ENCODE data around the gene ARHGAP45. TPM values are rescaled to one million over a fixed set of nuclear protein-coding genes. Genes with fewer than 3 reads are reported as not detected.

Gene ARHGAP45
- total and polyA plus RNA-seq, 4 donors: 3.3 to 27.5 (median 9.7) TPM

DNA sequence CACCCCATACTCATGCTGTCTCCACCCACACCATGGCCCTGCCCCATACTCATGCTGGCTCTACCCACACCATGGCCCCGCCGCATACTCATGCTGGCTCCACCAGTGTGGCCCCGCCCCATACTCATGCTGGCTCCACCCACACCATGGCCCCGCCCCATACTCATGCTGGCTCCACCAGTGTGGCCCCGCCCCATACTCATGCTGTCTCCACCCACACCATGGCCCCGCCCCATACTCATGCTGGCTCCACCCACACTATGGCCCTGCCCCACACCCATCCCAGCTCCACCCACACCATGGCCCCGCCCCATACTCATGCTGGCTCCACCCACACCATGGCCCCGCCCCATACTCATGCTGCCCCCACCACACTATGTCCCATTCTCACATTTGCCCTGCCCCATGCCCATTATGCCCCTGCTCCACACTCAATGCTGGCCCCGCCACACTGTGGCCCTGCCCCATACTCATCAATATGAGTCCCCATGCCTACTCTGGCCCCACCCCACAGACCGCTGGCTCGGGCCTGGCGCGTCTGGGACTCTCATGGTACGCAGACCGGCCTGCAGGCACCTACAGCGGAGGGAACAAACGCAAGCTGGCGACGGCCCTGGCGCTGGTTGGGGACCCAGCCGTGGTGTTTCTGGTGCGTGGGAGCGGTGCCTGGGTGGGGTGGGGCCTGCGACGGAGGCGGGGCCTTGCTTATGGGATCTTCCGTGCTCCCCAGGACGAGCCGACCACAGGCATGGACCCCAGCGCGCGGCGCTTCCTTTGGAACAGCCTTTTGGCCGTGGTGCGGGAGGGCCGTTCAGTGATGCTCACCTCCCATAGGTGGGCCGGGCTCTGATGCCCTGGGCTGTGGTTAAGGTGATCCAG is 3.7 kb upstream of the ARHGAP45 start:
- no peaks in the 10 kb centered on the region for H3K36me3 ChIP-seq (ENCODE audit: control insufficient read depth in 4 of 4, insufficient read depth in 3 of 4, low read depth in 1 of 4, low read length in 3 of 4)
- DNase-seq (ENCODE audit: low spot score): no peak
- H3K4me3 ChIP-seq (ENCODE audit: low read depth in 1 of 3, low read length in 3 of 3): no peak overlapping the region
- H3K9me3 ChIP-seq (ENCODE audit: control insufficient read depth in 4 of 4, low read length in 3 of 4): peaks cover 0 to 4% (median 0%) of the 10 kb centered on the region in 4 donors
- TF ChIP-seq, protein P1, sequence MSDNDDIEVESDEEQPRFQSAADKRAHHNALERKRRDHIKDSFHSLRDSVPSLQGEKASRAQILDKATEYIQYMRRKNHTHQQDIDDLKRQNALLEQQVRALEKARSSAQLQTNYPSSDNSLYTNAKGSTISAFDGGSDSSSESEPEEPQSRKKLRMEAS (IDR thresholded peaks at IDR 0.05): no peak
- no peak for TF ChIP-seq TAF1 (conservative IDR thresholded peaks at IDR 0.05)
- no peak for TF ChIP-seq RXRA (IDR thresholded peaks at IDR 0.05)
- no peak overlapping the region for H3K9ac ChIP-seq (ENCODE audit: low read depth in 1 of 2, low read length in 2 of 2)
- H3K27me3 ChIP-seq (ENCODE audit: control insufficient read depth in 4 of 4, insufficient read depth in 4 of 4, low read length in 3 of 4): no peaks in the 10 kb centered on the region
- H3K4me1 ChIP-seq (ENCODE audit: control insufficient read depth in 4 of 4, insufficient read depth in 4 of 4, low read length in 3 of 4): peaks cover 2 to 22% (median 8%) of the 10 kb centered on the region in 4 donors
- H3K27ac ChIP-seq (ENCODE audit: low read depth in 1 of 2, low read length in 2 of 2): no peak overlapping the region
- WGBS: 81% methylated on average over 37 of the region's 37 CpGs

DNA sequence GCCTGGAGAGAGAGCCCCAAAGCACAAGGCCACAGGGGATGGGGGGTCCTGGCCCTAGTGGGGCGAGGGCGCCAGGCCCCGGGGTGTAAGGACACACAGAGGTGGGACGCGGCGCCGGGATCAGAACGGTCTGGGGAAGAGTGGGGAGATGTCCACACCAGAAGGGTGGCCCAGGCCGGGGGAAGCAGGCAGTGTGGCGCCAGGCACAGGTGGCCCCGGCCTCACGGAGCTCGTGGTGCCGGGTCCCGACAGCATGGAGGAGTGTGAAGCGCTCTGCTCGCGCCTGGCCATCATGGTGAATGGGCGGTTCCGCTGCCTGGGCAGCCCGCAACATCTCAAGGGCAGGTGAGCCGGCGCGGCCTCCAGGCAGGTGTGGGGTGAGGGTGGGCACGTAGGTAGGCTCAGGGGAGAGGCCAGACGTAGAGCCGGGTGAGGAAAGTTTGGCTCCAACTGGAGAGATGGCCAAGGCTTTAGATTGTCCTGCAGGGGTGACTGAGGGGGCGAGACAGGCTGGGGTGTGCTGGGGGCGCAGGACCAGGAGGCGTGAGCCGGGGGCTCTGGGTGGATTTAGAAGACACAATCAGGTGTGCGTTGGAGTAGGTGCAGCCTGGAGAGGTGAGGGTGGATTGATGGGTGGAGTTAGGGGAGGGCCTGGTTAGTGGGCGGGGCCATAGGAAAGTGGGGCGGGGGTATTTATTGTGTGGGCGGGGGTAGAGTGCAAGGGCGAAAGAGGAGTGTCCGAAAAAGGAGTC is 2.9 kb upstream of the ARHGAP45 start:
- no peaks in the 10 kb centered on the region for H3K9me3 ChIP-seq (ENCODE audit: control insufficient read depth in 4 of 4, low read length in 3 of 4)
- H3K9ac ChIP-seq (ENCODE audit: low read depth in 1 of 2, low read length in 2 of 2): no peak overlapping the region
- 70% methylated on average over 37 of the region's 37 CpGs for WGBS
- H3K27ac ChIP-seq (ENCODE audit: low read depth in 1 of 2, low read length in 2 of 2): no peak overlapping the region
- no peaks in the 10 kb centered on the region for H3K36me3 ChIP-seq (ENCODE audit: control insufficient read depth in 4 of 4, insufficient read depth in 3 of 4, low read depth in 1 of 4, low read length in 3 of 4)
- peaks cover 0 to 2% (median 0%) of the 10 kb centered on the region in 4 donors for H3K27me3 ChIP-seq (ENCODE audit: control insufficient read depth in 4 of 4, insufficient read depth in 4 of 4, low read length in 3 of 4)
- no peak for TF ChIP-seq RXRA (IDR thresholded peaks at IDR 0.05)
- TF ChIP-seq, protein P2, sequence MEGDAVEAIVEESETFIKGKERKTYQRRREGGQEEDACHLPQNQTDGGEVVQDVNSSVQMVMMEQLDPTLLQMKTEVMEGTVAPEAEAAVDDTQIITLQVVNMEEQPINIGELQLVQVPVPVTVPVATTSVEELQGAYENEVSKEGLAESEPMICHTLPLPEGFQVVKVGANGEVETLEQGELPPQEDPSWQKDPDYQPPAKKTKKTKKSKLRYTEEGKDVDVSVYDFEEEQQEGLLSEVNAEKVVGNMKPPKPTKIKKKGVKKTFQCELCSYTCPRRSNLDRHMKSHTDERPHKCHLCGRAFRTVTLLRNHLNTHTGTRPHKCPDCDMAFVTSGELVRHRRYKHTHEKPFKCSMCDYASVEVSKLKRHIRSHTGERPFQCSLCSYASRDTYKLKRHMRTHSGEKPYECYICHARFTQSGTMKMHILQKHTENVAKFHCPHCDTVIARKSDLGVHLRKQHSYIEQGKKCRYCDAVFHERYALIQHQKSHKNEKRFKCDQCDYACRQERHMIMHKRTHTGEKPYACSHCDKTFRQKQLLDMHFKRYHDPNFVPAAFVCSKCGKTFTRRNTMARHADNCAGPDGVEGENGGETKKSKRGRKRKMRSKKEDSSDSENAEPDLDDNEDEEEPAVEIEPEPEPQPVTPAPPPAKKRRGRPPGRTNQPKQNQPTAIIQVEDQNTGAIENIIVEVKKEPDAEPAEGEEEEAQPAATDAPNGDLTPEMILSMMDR (IDR thresholded peaks at IDR 0.05; ENCODE audit: low read depth, low read length, missing input control): no peak
- TF ChIP-seq HNF4A (conservative IDR thresholded peaks at IDR 0.05): no peak
- TF ChIP-seq, protein P1 (IDR thresholded peaks at IDR 0.05): no peak
- no peak for TF ChIP-seq FOXA2 (IDR thresholded peaks at IDR 0.05)
- TF ChIP-seq YY1 (IDR thresholded peaks at IDR 0.05): no peak
- TF ChIP-seq HNF4G (IDR thresholded peaks at IDR 0.05): no peak
- TF ChIP-seq REST (IDR thresholded peaks at IDR 0.05): no peak
- TF ChIP-seq NR2F2 (IDR thresholded peaks at IDR 0.05): no peak
- TF ChIP-seq GABPA (IDR thresholded peaks at IDR 0.05 in 1 of 2, conservative IDR thresholded peaks at IDR 0.05 in 1 of 2): no peak
- no peak for TF ChIP-seq RAD21 (IDR thresholded peaks at IDR 0.05)
- no peak for TF ChIP-seq FOXA1 (IDR thresholded peaks at IDR 0.05)
- TF ChIP-seq, protein P3, sequence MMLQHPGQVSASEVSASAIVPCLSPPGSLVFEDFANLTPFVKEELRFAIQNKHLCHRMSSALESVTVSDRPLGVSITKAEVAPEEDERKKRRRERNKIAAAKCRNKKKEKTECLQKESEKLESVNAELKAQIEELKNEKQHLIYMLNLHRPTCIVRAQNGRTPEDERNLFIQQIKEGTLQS (IDR thresholded peaks at IDR 0.05): no peak
- no peak for TF ChIP-seq TAF1 (conservative IDR thresholded peaks at IDR 0.05)
- TF ChIP-seq JUND (IDR thresholded peaks at IDR 0.05): no peak
- TF ChIP-seq ZBTB33 (IDR thresholded peaks at IDR 0.05): no peak
- H3K4me1 ChIP-seq (ENCODE audit: control insufficient read depth in 4 of 4, insufficient read depth in 4 of 4, low read length in 3 of 4): peaks cover 2 to 22% (median 8%) of the 10 kb centered on the region in 4 donors
- no peak for DNase-seq (ENCODE audit: low spot score)
- H3K4me3 ChIP-seq (ENCODE audit: low read depth in 1 of 3, low read length in 3 of 3): no peak overlapping the region
